Fibroblast of lung (primary cell): ENCODE data around the gene SUZ12. TPM values are rescaled to one million over a fixed set of nuclear protein-coding genes. Genes with fewer than 3 reads are reported as not detected.
"Not testable (repeated sequence)": the region's sequence is repeated elsewhere in the genome, so short reads cannot be mapped to it uniquely, and the experiment has no call there.

Experiments used
- DNase-seq, 2 donors: peaks; one replicate each; pipeline versions ENCODE4 v3.0.0 to v3.0.0-alpha.2; 2010; ENCODE audit warnings: low read depth in 2 of 2
- H2AFZ ChIP-seq: 2 replicates; pipeline ENCODE4 v1.5.1; 2012; ENCODE audit warnings: low read length, control low read depth, inconsistent platforms
- H3K27ac ChIP-seq: 2 replicates; pipeline ENCODE4 v1.5.1; 2011; ENCODE audit warnings: low read length, control low read depth; ENCODE audit not compliant: insufficient read depth
- H3K27me3 ChIP-seq: 2 replicates; pipeline ENCODE4 v1.5.1; 2011; ENCODE audit warnings: mild to moderate bottlenecking, low read length; ENCODE audit not compliant: control insufficient read depth, insufficient read depth
- H3K36me3 ChIP-seq: 2 replicates; pipeline ENCODE4 v1.5.1; 2011; ENCODE audit warnings: low read length; ENCODE audit not compliant: control insufficient read depth, insufficient read depth
- H3K4me1 ChIP-seq: 2 replicates; pipeline ENCODE4 v1.5.1; 2011; ENCODE audit warnings: low read length; ENCODE audit not compliant: control insufficient read depth, insufficient read depth; ENCODE audit errors: extremely low read depth
- H3K4me2 ChIP-seq: 2 replicates; pipeline ENCODE4 v1.5.1; 2011; ENCODE audit warnings: low read length, control low read depth; ENCODE audit not compliant: insufficient read depth; ENCODE audit errors: extremely low read depth
- H3K4me3 ChIP-seq, 4 experiments: fragments of 200-600 bp in 1 of 4; sonication (generic) in 1 of 4; replicated peaks in 1 of 4; 2 replicates each; pipeline ENCODE4 v1.5.1; 2011 to 2016; ENCODE audit warnings: low read length in 4 of 4, low read depth in 3 of 4, mild to moderate bottlenecking in 3 of 4, control low read depth in 2 of 4, inconsistent platforms in 1 of 4, mixed read lengths in 1 of 4; ENCODE audit not compliant: insufficient read depth in 1 of 4; ENCODE audit errors: control extremely low read depth in 1 of 4
- H3K79me2 ChIP-seq: 2 replicates; pipeline ENCODE4 v1.5.1; 2012; ENCODE audit warnings: mild to moderate bottlenecking, low read length, inconsistent platforms; ENCODE audit not compliant: control insufficient read depth, insufficient read depth
- H3K9ac ChIP-seq: 2 replicates; pipeline ENCODE4 v1.5.1; 2011; ENCODE audit warnings: mild to moderate bottlenecking, low read length, control low read depth; ENCODE audit not compliant: insufficient read depth
- H3K9me3 ChIP-seq: 2 replicates; pipeline ENCODE4 v1.5.1; 2012; ENCODE audit warnings: low read depth, low read length; ENCODE audit not compliant: control insufficient read depth, insufficient read depth
- H4K20me1 ChIP-seq: 2 replicates; pipeline ENCODE4 v1.5.1; 2011; ENCODE audit warnings: low read length; ENCODE audit not compliant: control insufficient read depth, insufficient read depth; ENCODE audit errors: extremely low read depth
- CTCF ChIP-seq, 2 donors: IDR thresholded peaks in 1 of 2; conservative IDR thresholded peaks in 1 of 2; 1 replicate in 1 of 2; 2 replicates in 1 of 2; pipeline ENCODE4 v1.5.1; 2011 to 2012; ENCODE audit warnings: low read length in 2 of 2, control low read depth in 1 of 2, inconsistent platforms in 1 of 2, low read depth in 1 of 2, mild to moderate bottlenecking in 1 of 2
- EZH2 ChIP-seq: IDR thresholded peaks from 2 replicates; pipeline ENCODE4 v1.5.1; 2012; ENCODE audit warnings: low read length, control low read depth, mild to moderate bottlenecking; ENCODE audit errors: missing control alignments
- polyA plus RNA-seq, 2 donors: library from polyadenylated mRNA; depleted of rRNA in 1 of 2; stranded (reverse) in 1 of 2; unstranded in 1 of 2; fragments of >200 nt; gene quantifications; 2 replicates each; pipeline ENCODE4 v1.2.1, GENCODE V29; 2011 to 2012; ENCODE audit warnings: missing spikeins in 1 of 2
- total RNA-seq: library from RNA; depleted of rRNA; stranded (reverse); fragments of >200 nt; gene quantifications from 2 replicates; pipeline ENCODE4 v1.2.1, GENCODE V29; 2014

The SUZ12 gene
- total and polyA plus RNA-seq, 2 donors (not counting 1 experiment from before 2014, with no cell fraction given) = 26.1 to 26.4 TPM

GRCh38 chr17:32033223-32033622 is 96.4 kb downstream of the SUZ12 start:
- no peaks in the 10 kb centered on the region for H3K79me2 ChIP-seq
- H3K27ac ChIP-seq = no peak overlapping the region
- H3K4me2 ChIP-seq = no peak overlapping the region
- TF ChIP-seq EZH2 (no peak), CTCF (conservative IDR thresholded peaks at IDR 0.05 in 1 of 2, IDR thresholded peaks at IDR 0.05 in 1 of 2; ENCODE audit: low read depth in 1 of 2, low read length in 2 of 2) (no peak)
- no peak for DNase-seq
- H3K4me3 ChIP-seq = no peak overlapping the region
- H3K36me3 ChIP-seq = no peaks in the 10 kb centered on the region
- no peaks in the 10 kb centered on the region for H3K27me3 ChIP-seq
- no peak overlapping the region for H3K9ac ChIP-seq
- H3K9me3 ChIP-seq = no peaks in the 10 kb centered on the region
- no peaks in the 10 kb centered on the region for H4K20me1 ChIP-seq
- H3K4me1 ChIP-seq = no peaks in the 10 kb centered on the region
- no peak overlapping the region for H2AFZ ChIP-seq

DNA sequence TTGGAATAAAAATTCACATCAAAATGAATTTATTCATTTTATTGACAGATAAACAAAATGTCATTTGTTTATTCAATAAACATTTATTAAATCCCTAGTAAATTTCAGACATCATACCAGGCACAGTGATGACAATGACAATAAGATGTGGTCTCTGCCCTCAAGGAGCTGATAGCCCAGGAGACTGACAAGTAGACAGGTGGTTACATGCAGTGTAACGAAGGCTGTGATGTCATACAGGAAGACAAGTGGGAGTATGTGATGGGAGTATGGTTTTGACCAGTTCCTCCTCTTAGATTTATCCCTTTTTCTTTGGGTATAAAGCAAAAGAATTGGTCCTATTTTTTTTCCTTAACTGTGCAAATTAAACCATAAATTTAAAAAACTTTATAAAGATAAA is 97.0 kb downstream of the SUZ12 start:
- not testable (repeated sequence) for H3K27me3 ChIP-seq, H3K4me1 ChIP-seq, H3K9me3 ChIP-seq, H3K4me3 ChIP-seq, H4K20me1 ChIP-seq, DNase-seq, H3K27ac ChIP-seq, H3K36me3 ChIP-seq, H2AFZ ChIP-seq, H3K4me2 ChIP-seq, H3K9ac ChIP-seq, H3K79me2 ChIP-seq

GRCh38 chr17:32040246-32040645 is 103.4 kb downstream of the SUZ12 start:
- H3K9me3 ChIP-seq, H2AFZ ChIP-seq, H3K4me3 ChIP-seq, H3K79me2 ChIP-seq, H3K36me3 ChIP-seq, H4K20me1 ChIP-seq, H3K27me3 ChIP-seq, H3K9ac ChIP-seq, H3K27ac ChIP-seq, H3K4me2 ChIP-seq, DNase-seq, H3K4me1 ChIP-seq: not testable (repeated sequence)

GRCh38 chr17:32041306-32041875 is 104.6 kb downstream of the SUZ12 start:
- not testable (repeated sequence) for H3K27ac ChIP-seq, H4K20me1 ChIP-seq, H3K4me3 ChIP-seq

DNA sequence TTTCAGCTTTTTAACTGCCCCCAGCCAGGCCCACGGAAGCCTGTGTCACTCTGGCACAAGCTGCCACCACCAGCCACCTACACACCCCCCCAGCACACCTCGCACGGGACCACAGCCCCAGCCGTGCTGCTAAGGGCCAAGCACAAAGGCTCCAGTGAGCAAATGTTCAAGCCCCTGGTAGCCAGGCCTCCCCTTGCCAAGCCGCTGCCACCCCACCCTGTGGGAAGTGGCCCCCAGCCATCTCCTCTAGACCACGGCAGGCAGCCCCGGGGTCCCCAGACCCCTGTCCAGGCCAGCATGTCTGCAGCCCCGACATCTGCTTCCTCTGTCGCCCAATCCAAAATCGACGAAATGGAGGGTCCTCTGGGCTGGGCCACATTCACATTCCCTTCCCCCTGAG is 105.5 kb downstream of the SUZ12 start:
- not testable (repeated sequence) for H3K4me2 ChIP-seq, H3K4me1 ChIP-seq, H3K27me3 ChIP-seq, H3K4me3 ChIP-seq, H3K9me3 ChIP-seq, H3K9ac ChIP-seq, H4K20me1 ChIP-seq, H3K27ac ChIP-seq, DNase-seq, H3K36me3 ChIP-seq, H2AFZ ChIP-seq, H3K79me2 ChIP-seq

More at GRCh38 chr17:32041306-32041875, 104.6 kb downstream of the SUZ12 start:
- H3K36me3 ChIP-seq, H3K9me3 ChIP-seq, H3K27me3 ChIP-seq, H3K79me2 ChIP-seq, H3K4me2 ChIP-seq, DNase-seq, H2AFZ ChIP-seq, H3K9ac ChIP-seq, H3K4me1 ChIP-seq: not testable (repeated sequence)

DNA sequence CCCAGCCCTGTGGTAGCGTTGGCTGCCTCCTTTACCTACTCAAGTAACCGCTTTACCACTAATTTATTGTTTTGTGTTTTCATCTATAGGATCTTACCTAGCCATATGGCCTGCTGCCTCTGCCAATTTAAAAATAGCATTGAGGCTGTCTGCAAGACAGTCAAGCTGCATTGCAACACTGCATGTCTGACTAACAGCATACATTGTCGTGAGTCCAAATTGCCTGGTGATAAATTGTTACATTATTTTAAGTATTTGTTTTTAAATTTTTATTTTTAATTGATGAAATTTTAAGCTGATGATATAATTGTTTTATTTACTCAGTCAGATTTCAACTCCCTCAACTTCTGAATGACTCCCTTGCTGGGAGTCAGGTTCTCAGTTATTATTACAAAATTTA is 108.8 kb downstream of the SUZ12 start:
- DNase-seq = peak in 1 of 2 donors; percentile 28
- H3K4me3 ChIP-seq, H2AFZ ChIP-seq, H3K9ac ChIP-seq, H3K4me2 ChIP-seq, H3K79me2 ChIP-seq, H3K36me3 ChIP-seq, H3K9me3 ChIP-seq, H3K27me3 ChIP-seq, H3K4me1 ChIP-seq, H3K27ac ChIP-seq, H4K20me1 ChIP-seq: not testable (repeated sequence)
